ENCODE results near the gene COLEC12.

DNA sequence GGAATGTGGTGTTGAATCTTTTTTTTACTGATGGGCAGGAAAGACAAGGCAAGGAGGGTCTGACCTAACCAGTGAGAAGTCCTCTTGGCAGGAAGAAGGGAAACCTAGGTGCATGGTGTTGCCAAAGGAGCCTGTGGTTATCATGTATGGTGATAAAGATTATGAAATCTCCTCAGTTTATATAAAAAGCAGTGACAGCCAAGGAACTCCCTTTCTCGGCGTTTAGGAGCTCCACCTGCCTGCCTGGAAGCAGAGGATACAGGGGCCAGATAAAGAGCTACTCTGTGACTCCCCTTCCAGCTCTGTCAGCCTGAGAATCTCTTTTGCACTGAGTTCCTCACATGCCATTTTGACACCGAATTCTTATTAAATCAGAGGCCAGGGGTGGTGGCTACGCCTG is 26.1 kb downstream of the COLEC12 start:
- TF ChIP-seq, protein P1, sequence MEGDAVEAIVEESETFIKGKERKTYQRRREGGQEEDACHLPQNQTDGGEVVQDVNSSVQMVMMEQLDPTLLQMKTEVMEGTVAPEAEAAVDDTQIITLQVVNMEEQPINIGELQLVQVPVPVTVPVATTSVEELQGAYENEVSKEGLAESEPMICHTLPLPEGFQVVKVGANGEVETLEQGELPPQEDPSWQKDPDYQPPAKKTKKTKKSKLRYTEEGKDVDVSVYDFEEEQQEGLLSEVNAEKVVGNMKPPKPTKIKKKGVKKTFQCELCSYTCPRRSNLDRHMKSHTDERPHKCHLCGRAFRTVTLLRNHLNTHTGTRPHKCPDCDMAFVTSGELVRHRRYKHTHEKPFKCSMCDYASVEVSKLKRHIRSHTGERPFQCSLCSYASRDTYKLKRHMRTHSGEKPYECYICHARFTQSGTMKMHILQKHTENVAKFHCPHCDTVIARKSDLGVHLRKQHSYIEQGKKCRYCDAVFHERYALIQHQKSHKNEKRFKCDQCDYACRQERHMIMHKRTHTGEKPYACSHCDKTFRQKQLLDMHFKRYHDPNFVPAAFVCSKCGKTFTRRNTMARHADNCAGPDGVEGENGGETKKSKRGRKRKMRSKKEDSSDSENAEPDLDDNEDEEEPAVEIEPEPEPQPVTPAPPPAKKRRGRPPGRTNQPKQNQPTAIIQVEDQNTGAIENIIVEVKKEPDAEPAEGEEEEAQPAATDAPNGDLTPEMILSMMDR (IDR thresholded peaks at IDR 0.05) = no peak
- TF ChIP-seq POLR2A (IDR thresholded peaks at IDR 0.05) = no peak
